GM18526 (cell line): Measurements from ENCODE around the gene STK4.

Experiments used
- POLR2A ChIP-seq: IDR thresholded peaks from 3 replicates; pipeline ENCODE4 v1.6.1; 2011; ENCODE audit not compliant: insufficient read length; ENCODE audit errors: extremely low read depth

Gene STK4

GRCh38 chr20:45094201-45094600 lies 127.9 kb downstream of the STK4 start:
- no peak for TF ChIP-seq POLR2A

GRCh38 chr20:45094864-45095574 lies 128.7 kb downstream of the STK4 start:
- TF ChIP-seq POLR2A = no peak

GRCh38 chr20:45095805-45096238 lies 129.5 kb downstream of the STK4 start:
- TF ChIP-seq POLR2A = no peak

- TF ChIP-seq POLR2A = no peak
Measured at GRCh38 chr20:45096781-45097180, 130.5 kb downstream of the STK4 start.

- TF ChIP-seq POLR2A = no peak
Measured at GRCh38 chr20:45097485-45098102, 131.3 kb downstream of the STK4 start.

- TF ChIP-seq POLR2A = no peak
Measured at GRCh38 chr20:45098103-45098773, 131.9 kb downstream of the STK4 start.

GRCh38 chr20:45100563-45101245 lies 134.4 kb downstream of the STK4 start, which contains the start of gene KCNS1:
KCNS1 (minus strand) TSS chr20:45101127; CDS start chr20:45099236, 1,891 bp downstream.
- TF ChIP-seq POLR2A = no peak

GRCh38 chr20:45101333-45101850 lies 135.1 kb downstream of the STK4 start:
- no peak for TF ChIP-seq POLR2A

- TF ChIP-seq POLR2A = no peak
Measured at GRCh38 chr20:45103072-45103471, 136.8 kb downstream of the STK4 start.

GRCh38 chr20:45104786-45105185 lies 138.5 kb downstream of the STK4 start:
- TF ChIP-seq POLR2A = no peak

GRCh38 chr20:45105317-45105716 lies 139.0 kb downstream of the STK4 start:
- no peak for TF ChIP-seq POLR2A

GRCh38 chr20:45109634-45110033 lies 143.3 kb downstream of the STK4 start:
- no peak for TF ChIP-seq POLR2A

GRCh38 chr20:45110301-45110700 lies 144.0 kb downstream of the STK4 start:
- TF ChIP-seq POLR2A = no peak

- TF ChIP-seq POLR2A = no peak
Measured at GRCh38 chr20:45111285-45111684, 145.0 kb downstream of the STK4 start.

- no peak for TF ChIP-seq POLR2A
Measured at GRCh38 chr20:45111799-45112471, 145.6 kb downstream of the STK4 start.
